C4-2B (cell line): ENCODE data around the gene MGAT5B.

Source experiments
- ZFX ChIP-seq: fragments of 450-650 bp; IDR thresholded peaks from 2 replicates; pipeline ENCODE4 v1.6.1; 2017
- TF ChIP-seq, protein P1 (sequence below): fragments of 450-650 bp; conservative IDR thresholded peaks from 2 replicates; pipeline ENCODE4 v1.5.1; 2017; ENCODE audit warnings: mild to moderate bottlenecking

DNA sequence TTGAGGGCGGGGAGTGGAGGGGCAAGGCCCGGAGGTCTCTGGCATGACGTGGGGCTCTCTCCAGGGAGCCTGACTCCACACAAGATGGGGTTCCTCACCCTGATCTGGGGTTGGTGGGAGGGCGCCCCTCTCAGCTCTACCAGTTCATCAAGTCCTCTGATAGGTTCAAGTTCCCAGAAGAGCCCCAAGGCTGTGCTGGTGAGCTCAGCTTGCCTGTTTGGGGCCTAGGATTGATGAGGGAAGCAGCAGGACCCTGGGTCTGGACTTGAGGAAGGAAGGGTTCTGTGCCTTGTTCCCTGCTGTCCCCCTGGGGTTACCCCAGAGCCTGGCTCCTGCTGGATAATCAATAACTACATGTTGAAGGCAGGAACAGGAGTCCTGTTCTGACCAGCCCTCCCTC is 3.5 kb downstream of the MGAT5B start:
- TF ChIP-seq, protein P1, sequence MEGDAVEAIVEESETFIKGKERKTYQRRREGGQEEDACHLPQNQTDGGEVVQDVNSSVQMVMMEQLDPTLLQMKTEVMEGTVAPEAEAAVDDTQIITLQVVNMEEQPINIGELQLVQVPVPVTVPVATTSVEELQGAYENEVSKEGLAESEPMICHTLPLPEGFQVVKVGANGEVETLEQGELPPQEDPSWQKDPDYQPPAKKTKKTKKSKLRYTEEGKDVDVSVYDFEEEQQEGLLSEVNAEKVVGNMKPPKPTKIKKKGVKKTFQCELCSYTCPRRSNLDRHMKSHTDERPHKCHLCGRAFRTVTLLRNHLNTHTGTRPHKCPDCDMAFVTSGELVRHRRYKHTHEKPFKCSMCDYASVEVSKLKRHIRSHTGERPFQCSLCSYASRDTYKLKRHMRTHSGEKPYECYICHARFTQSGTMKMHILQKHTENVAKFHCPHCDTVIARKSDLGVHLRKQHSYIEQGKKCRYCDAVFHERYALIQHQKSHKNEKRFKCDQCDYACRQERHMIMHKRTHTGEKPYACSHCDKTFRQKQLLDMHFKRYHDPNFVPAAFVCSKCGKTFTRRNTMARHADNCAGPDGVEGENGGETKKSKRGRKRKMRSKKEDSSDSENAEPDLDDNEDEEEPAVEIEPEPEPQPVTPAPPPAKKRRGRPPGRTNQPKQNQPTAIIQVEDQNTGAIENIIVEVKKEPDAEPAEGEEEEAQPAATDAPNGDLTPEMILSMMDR = no peak
- no peak for TF ChIP-seq ZFX
